ENCODE results near the gene VWCE.

VWCE gene

DNA sequence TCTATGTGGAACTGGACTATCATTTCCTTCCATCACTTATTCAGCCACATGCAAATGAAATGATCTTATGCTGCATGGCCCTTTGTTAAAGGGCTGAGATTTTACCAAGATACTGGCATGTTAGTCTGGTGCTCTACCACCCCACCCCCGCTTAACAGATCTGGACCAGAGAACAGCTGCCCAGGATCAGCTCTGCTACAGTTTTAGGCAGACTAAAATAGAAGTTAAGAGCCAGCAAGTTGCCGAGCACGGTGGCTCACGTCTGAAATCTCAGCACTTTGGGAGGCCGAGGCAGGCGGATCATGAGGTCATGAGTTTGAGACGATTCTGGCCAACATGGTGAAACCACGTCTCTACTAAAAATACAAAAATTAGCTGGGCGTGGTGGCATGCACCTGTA is 33.2 kb upstream of the VWCE start:
- DNase-seq: no peak

DNA sequence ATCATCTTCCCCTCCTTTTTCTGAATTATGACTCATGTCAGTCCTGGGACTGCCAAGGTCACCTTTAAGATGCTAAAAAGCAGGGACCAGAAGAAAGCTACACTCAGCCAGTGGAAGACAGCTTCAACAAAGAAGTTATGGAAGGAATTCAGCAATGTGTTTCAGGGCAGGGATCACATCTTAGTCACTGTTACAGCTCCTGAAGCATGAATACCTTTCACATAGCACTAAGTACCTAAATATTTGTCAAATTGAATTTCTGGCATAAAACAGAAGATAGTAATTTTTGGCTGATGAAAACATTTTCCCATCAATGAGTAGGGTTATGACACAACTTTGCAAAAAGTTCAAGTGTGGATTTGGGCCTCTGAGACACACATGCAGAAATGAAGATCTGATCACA is 32.6 kb upstream of the VWCE start:
- no peak for DNase-seq

DNA sequence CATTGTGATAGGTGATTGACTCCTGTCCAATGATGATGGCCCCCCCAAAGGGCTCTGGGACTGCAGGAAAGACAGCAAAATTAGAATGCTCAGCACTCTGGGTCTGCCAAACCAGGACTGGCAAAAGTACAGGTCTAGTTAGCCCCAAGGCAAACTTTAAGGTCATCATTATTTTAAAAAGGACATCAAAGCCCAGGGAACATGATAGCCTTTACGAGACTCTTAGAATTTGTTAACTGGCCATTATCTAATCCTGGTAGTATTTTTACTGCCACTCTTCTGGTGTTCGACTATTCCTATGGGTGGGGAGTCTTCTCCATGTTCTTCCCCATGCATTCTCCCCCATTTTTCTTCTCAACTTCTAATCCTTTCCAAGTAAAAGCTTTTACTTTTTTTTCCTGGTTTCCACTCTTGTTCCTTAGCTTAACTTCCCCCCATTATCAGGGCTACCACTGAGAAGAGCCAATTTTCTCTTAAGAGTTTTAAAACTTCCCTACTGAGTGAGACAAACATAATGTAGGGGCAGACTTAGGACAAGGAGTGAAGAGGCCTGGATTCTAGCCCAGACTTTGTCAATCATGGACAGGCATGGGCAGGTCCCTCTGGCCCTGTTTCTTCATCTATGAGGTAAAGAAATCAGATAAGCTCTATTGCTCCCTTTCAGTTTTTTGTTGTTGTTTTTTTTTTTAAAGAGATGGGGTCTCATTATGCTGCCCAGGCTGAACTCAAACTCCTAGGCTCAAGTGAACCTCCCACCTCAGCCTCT is 30.7 kb upstream of the VWCE start:
- no peak for DNase-seq

GRCh38 chr11:61315260-61315659 is 20.1 kb upstream of the VWCE start:
- DNase-seq: no peak

- no peak for DNase-seq
Observed at GRCh38 chr11:61310749-61311148, 15.6 kb upstream of the VWCE start.

- no peak for DNase-seq
Observed at GRCh38 chr11:61309739-61310138, 14.6 kb upstream of the VWCE start.

GRCh38 chr11:61309141-61309540 is 14.0 kb upstream of the VWCE start:
- no peak for DNase-seq

- DNase-seq: no peak
Observed at GRCh38 chr11:61307354-61307753, 12.2 kb upstream of the VWCE start.

DNA sequence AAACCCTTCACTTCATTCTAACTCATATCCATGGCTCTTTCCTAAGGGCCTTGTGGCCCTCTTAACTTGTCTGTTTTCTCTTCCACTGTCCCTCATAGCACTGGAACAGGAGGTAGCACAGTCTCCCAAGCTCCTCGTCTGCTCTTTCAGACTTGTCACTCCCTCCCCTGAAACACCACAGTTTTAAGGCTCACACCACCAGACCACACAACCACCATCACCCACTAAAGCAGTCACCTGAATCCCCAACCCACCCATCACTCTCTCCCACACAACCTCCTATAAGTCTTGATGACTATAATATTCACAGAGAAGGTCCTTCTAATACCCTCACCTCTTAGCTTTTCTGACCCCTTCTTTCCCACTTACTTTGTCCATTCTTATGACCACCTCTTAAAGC is 11.1 kb upstream of the VWCE start:
- DNase-seq: no peak

GRCh38 chr11:61305417-61305816 is 10.3 kb upstream of the VWCE start:
- DNase-seq: no peak

DNA sequence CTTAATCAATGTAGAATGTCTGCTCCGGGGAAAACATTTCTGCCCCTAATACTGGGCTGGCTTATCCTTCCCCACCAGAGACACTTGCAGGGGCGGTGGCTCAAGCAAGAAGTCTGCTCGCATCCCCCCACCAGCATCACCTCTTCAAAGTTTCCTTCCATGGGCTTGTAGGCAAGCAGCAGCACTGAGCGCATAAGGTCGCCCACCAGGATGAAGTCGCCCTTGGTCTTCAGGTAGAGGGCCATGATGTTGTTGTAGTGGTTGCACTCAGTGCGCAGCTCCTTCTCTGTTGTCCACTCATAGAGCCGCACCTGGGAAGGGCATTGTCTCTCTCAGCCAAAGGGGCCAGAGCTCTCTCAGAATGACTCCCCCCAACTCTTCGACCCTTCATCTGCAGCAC is 8.6 kb upstream of the VWCE start:
- DNase-seq: no peak

DNA sequence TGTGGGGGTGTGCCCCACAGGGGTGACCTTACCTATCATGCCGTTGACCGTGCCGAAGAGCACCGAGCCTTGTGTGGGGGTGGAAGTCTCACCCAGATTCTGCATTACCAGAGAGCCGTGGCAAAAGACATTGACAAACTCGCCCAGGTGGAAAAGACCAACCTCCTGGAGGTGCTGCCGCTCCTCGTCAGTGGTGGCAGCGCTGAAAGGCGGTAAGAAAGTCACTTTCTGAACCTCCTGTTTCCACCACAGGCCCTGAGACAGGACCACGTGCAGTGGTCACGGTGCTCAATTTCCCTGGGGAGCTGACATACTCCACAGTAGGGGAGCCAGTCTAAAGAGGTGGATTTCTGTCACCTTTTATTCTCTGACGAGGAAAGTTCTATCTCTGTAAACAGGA is 7.4 kb upstream of the VWCE start:
- DNase-seq: no peak

DNA sequence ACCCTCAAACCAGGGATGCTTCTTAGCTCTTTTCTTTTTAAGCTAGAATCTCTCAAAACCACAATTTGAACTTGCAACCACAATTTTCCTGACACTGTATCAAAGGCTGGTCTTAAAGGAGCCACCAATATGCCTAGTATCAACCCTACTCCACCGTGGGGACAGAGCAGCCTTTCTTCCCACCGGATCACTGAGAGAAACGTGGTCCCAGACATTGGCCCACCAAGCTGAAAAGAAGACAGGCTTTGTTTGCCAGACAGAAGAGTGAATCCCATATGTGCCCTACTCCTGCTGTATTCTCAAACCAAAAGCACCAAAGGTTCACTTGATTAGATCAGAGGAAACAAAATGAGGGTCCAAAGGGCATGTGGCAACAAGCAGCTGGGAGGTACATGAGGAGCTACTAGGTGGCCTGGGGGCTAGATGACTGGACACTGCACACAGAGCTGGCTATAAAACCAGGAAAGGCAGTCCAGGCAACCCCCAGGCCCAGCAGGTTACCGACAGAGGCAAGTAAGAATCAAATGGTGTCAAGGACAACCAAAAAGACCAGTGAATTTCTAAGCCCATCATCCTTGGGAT is 3.6 kb upstream of the VWCE start:
- DNase-seq: no peak

DNA sequence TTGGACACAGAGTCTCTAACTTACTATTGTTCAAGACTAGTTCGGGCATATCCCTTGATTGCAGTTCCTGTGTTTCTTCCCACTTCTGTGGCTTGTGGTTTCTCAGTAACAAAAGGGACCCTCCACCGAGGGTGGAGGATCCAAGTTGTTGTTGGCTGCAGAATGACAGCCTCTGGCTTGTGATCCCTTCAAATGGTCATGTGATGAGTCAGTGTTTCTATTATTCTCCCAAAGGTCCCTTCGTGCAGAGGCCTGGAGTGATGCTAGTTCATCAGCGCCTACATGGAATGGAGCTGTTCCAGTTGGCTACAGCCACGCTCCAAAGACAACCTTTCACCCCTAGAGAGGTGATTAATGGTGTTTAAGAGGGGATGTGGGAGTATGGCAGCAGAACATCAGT is 2.6 kb upstream of the VWCE start:
- no peak for DNase-seq

DNA sequence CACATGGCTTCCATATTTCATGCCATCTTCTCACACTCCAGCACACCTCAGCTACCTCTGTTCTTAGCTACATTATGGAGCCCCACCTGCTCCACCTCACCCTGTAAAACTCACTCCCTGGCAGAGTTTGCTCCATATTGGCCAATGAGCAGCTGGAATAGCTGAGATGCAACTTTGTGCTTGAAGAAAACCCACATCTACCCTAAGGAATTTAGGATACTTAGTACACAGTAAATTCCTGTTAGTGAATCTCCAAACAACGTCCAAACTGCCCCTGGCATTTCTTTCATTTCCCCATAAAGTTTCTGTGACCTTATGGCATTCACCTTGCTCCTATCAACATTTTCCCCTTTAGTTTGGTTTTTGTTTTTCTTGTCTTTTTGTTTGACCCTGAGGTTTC is 2.2 kb upstream of the VWCE start:
- DNase-seq: no peak

GRCh38 chr11:61295596-61295926 is 445 bp upstream of the VWCE start:
- no peak for DNase-seq

GRCh38 chr11:61293867-61294716 is 1.0 kb downstream of the VWCE start:
- peak; percentile 71 for DNase-seq

GRCh38 chr11:61292356-61292755 is 2.8 kb downstream of the VWCE start:
- no peak for DNase-seq

DNA sequence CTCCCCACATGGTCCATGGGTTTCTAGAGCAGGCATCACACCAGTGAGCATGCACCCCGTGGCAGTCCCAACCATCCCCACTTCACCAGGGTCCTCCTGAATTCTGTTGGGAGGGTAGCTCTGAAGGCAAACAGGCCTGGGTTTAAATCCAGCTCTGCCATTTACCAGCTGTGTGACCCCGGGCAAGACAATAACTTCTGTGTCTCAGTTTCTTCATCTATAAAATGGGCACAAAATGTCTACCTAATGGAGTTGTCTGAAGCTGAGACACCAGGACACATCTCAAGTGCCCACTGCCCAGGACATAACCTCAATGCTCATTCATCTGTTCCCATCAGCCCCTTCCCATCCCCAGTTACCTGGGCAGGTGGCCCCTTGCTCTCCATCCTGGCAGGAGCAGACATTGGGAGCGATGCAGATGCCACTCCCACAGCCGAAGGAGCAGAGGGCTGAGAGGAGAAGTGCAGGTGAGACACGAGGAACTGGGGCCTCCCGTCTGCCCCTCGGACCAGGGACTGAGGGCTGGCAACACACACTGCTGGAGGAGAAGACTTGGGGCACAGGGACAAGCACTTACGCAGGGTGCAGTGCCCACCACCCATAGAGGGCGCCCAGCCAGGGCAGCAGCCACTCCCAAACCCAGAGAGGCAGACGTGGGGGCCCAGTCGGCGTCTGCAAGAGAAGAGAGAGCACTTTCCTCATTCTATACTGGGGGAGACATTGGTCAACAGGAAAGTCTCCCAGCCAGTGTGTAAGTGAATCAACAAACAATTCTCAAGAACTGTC is 4.0 kb downstream of the VWCE start:
- peak; percentile 32 for DNase-seq

GRCh38 chr11:61287338-61287977 is 7.7 kb downstream of the VWCE start:
- no peak for DNase-seq

DNA sequence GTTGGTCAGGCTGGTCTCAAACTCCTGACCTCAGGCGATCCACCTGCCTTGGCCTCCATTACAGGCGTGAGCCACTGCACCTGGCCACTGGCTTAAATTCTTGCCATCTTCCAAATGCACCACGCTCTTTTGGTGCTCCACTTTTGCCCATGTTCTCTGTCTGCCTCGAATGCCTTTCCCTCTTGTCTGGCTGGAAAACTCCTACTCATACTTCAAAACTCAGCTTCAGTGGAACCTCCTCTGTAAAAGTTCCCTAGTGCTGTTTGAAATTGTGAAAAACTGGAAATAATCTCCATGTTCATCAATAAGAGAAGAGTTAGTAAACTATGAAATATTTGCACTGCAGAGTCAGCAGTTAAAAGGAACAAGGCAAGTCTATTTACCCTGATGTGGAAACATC is 11.5 kb downstream of the VWCE start:
- no peak for DNase-seq

DNA sequence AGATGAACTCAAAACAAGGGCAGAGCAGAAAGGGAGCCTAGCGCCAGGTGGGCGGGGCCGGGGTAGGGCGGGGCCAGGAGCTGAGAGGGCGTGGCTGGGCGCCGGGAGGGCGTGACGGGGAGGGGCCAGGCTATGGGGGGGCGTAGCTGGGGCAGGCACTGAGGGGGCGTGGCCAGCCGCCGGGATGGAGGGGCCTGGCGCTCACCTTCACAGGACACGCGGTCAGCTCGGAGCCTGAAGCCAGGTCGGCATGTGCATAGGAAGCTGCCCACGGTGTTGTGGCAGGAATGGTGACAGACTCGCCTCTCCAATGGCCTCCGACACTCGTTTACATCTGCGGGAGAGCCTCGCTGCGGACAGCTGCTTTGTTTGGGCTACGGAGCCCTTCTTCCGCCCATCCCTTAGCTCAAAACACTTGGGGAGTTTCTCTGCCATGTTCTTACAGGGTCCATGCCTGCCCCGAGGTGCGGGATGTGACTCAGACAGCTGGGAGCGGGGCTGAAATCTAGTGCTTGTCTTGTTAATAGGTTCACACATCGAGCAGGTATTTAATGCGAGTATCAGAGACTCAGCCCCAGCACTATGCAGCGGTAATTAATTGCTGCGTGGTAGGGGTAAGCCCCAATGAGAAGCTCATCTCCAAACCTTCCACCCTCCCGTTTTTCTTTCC is 13.4 kb downstream of the VWCE start:
- peak; percentile 54 for DNase-seq

Data from stimulated activated CD4-positive, alpha-beta T cell treated with anti-CD3 and anti-CD28 coated beads, Interleukin-15, amount 100 ng/mL, for 24 hours (primary cell).